Tibial artery (tissue), 4 donors: ENCODE measurements around the gene NDUFAF2.

Experiments used
- DNase-seq, 2 donors: peaks; one replicate each; pipeline ENCODE4 v3.0.0-alpha.2; 2019
- H3K27ac ChIP-seq, 2 donors: fragments of 200-600 bp; sonication (generic) in 1 of 2; 1 replicate in 1 of 2; 2 replicates in 1 of 2; pipeline ENCODE4 v1.5.1; 2018 to 2019; ENCODE audit warnings: mild to moderate bottlenecking in 1 of 2
- H3K27me3 ChIP-seq, 2 donors: fragments of 200-600 bp; sonication (generic) in 1 of 2; one replicate each; pipeline versions ENCODE4 v1.5.1 to v1.6.0; 2016 to 2019
- H3K36me3 ChIP-seq, 3 donors: fragments of 200-600 bp; sonication (generic) in 2 of 3; one replicate each; pipeline ENCODE4 v1.5.1; 2016 to 2019; ENCODE audit warnings: mild to moderate bottlenecking in 2 of 3
- H3K4me1 ChIP-seq, 4 donors: fragments of 200-600 bp; sonication (generic) in 2 of 4; 1 replicate in 3 of 4; 2 replicates in 1 of 4; pipeline ENCODE4 v1.5.1; 2016 to 2019
- H3K4me3 ChIP-seq, 2 donors: fragments of 200-600 bp; sonication (generic) in 1 of 2; 1 replicate in 1 of 2; 2 replicates in 1 of 2; pipeline ENCODE4 v1.5.1; 2018 to 2019; ENCODE audit warnings: mild to moderate bottlenecking in 2 of 2
- H3K9me3 ChIP-seq, 3 donors: fragments of 200-600 bp; sonication (generic) in 1 of 3; one replicate each; pipeline ENCODE4 v1.5.1; 2016 to 2019
- intact Hi-C: fragments of 100-400 bp; cut with DNase I; formaldehyde crosslinking; loops from one replicate; pipeline ENCODE4 v1.15.0; 2023; ENCODE audit warnings: low total_unique reads
- TF ChIP-seq, protein P1 (sequence below), 2 experiments: fragments of 200-600 bp in 1 of 2; fragments of 450-650 bp in 1 of 2; IDR thresholded peaks; one replicate each; pipeline ENCODE4 v1.5.1; 2017 to 2019; ENCODE audit warnings: antibody characterized with exemption in 2 of 2, mild to moderate bottlenecking in 1 of 2, moderate library complexity in 1 of 2

The NDUFAF2 gene

GRCh38 chr5:61200582-61201155 is 255.7 kb downstream of the NDUFAF2 start:
- Histone ChIP-seq H3K4me1 (no peaks in the 10 kb centered on the region), H3K36me3 (no peaks in the 10 kb centered on the region), H3K9me3 (peaks cover 0 to 11% (median 0%) of the 10 kb centered on the region in 3 donors), H3K4me3 (no peak overlapping the region), H3K27ac (no peak overlapping the region), H3K27me3 (no peaks in the 10 kb centered on the region)
- intact Hi-C loops, result no loop called here
- DNase-seq, result no peak
- TF ChIP-seq, protein P1, sequence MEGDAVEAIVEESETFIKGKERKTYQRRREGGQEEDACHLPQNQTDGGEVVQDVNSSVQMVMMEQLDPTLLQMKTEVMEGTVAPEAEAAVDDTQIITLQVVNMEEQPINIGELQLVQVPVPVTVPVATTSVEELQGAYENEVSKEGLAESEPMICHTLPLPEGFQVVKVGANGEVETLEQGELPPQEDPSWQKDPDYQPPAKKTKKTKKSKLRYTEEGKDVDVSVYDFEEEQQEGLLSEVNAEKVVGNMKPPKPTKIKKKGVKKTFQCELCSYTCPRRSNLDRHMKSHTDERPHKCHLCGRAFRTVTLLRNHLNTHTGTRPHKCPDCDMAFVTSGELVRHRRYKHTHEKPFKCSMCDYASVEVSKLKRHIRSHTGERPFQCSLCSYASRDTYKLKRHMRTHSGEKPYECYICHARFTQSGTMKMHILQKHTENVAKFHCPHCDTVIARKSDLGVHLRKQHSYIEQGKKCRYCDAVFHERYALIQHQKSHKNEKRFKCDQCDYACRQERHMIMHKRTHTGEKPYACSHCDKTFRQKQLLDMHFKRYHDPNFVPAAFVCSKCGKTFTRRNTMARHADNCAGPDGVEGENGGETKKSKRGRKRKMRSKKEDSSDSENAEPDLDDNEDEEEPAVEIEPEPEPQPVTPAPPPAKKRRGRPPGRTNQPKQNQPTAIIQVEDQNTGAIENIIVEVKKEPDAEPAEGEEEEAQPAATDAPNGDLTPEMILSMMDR (IDR thresholded peaks at IDR 0.05), result no peak

DNA sequence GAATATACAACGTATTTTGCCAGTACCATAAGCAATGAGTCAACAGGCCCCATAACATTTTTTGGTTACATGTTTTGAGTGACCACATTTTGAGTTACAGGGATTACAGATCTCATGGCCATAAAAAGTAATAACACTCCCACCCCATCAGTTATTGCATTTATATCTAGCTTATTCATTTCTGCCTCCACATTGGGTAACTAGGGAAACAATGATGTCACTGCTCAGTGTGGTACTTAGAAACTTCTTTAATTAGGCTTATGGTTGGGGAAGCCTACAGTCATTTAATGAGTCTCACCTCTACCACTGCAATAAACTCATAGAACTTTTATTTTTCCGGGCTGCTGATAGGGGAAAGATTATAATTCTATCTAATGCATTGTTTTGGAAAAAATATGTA is 257.2 kb downstream of the NDUFAF2 start:
- TF ChIP-seq, protein P1 (IDR thresholded peaks at IDR 0.05), result no peak

More for the DNA sequence above, 257.2 kb downstream of the NDUFAF2 start:
- no peaks in the 10 kb centered on the region for H3K36me3 ChIP-seq
- H3K27me3 ChIP-seq, result no peaks in the 10 kb centered on the region
- intact Hi-C loops, result no loop called here
- peaks cover 0 to 11% (median 0%) of the 10 kb centered on the region in 3 donors for H3K9me3 ChIP-seq
- H3K4me1 ChIP-seq, result no peaks in the 10 kb centered on the region
- H3K4me3 ChIP-seq, result no peak overlapping the region
- no peak overlapping the region for H3K27ac ChIP-seq
- DNase-seq, result no peak
